OCI-LY7 (cell line): Measurements from ENCODE around the gene DOCK9. TPM values are rescaled to one million over a fixed set of nuclear protein-coding genes. Genes with fewer than 3 reads are reported as not detected.

Source experiments
- BruUV-seq: library from RNA; stranded (reverse); fragments of 400-500 nt; replicated peaks from 2 replicates; lab custom pipeline; 2021; lab: Mats Ljungman, UMichigan
- CTCF ChIA-PET: fragments of 300-600 bp; sonication (Branson Sonifier 250); formaldehyde crosslinking; loops from one replicate; lab custom pipeline; 2022; ENCODE audit warnings: antibody characterized with exemption; ENCODE audit not compliant: unreplicated experiment; lab: Charles Lee
- POLR2A ChIA-PET: fragments of 300-600 bp; sonication (Branson Sonifier 250); formaldehyde crosslinking; loops from one replicate; lab custom pipeline; 2022; ENCODE audit warnings: antibody characterized with exemption; lab: Charles Lee
- DNase-seq: peaks from one replicate; pipeline ENCODE4 v3.0.0-alpha.2; 2015; ENCODE audit warnings: low spot score
- H2AFZ ChIP-seq: fragments of 200-600 bp; sonication (generic), shearing (Covaris generic); 2 replicates; pipeline ENCODE4 v1.6.1; 2014; ENCODE audit warnings: mild to moderate bottlenecking, antibody characterized with exemption, low read length, moderate library complexity
- H3K27ac ChIP-seq: fragments of 200-600 bp; sonication (generic); 2 replicates; pipeline ENCODE4 v1.5.1; 2014; ENCODE audit warnings: mixed run types, low read depth, mild to moderate bottlenecking, moderate library complexity, low read length, inconsistent platforms; ENCODE audit not compliant: poor library complexity, severe bottlenecking
- H3K36me3 ChIP-seq: fragments of 200-600 bp; sonication (generic); 2 replicates; pipeline ENCODE4 v1.6.1; 2014; ENCODE audit warnings: mild to moderate bottlenecking, antibody characterized with exemption, low read length, moderate library complexity, mixed read lengths; ENCODE audit not compliant: insufficient read depth
- H3K4me1 ChIP-seq: fragments of 200-600 bp; sonication (generic); 2 replicates; pipeline ENCODE4 v1.5.1; 2014; ENCODE audit warnings: mild to moderate bottlenecking, low read length; ENCODE audit not compliant: insufficient read depth, poor library complexity, severe bottlenecking
- H3K4me2 ChIP-seq: fragments of 200-600 bp; sonication (generic); 2 replicates; pipeline ENCODE4 v1.6.1; 2014; ENCODE audit warnings: mild to moderate bottlenecking, low read length
- H3K4me3 ChIP-seq: fragments of 200-600 bp; sonication (generic); 2 replicates; pipeline ENCODE4 v1.5.1; 2014; ENCODE audit warnings: mild to moderate bottlenecking, low read depth, low read length; ENCODE audit not compliant: poor library complexity, severe bottlenecking
- H3K79me2 ChIP-seq: fragments of 200-600 bp; sonication (generic); 2 replicates; pipeline ENCODE4 v1.6.1; 2016; ENCODE audit warnings: low read depth, mild to moderate bottlenecking, low read length, moderate library complexity, mixed read lengths; ENCODE audit not compliant: insufficient read depth
- H3K9me2 ChIP-seq: fragments of 200-600 bp; sonication (generic); 2 replicates; pipeline ENCODE4 v1.6.1; 2016; ENCODE audit warnings: mild to moderate bottlenecking, low read length, mixed read lengths; ENCODE audit not compliant: insufficient read depth
- H3K9me3 ChIP-seq: fragments of 200-600 bp; sonication (generic); 2 replicates; pipeline ENCODE4 v1.6.1; 2014; ENCODE audit warnings: mild to moderate bottlenecking, mixed run types, low read length, mixed read lengths
- H4K20me1 ChIP-seq: fragments of 200-600 bp; sonication (generic); 2 replicates; pipeline ENCODE4 v1.6.1; 2014; ENCODE audit warnings: mild to moderate bottlenecking, antibody characterized with exemption, low read length, moderate library complexity, mixed read lengths; ENCODE audit not compliant: insufficient read depth
- EZH2phosphoT487 ChIP-seq: fragments of 200-600 bp; sonication (generic); IDR thresholded peaks from 2 replicates; pipeline ENCODE4 v1.6.1; 2018; ENCODE audit warnings: low read depth, borderline replicate concordance, mild to moderate bottlenecking, mixed run types, antibody characterized with exemption, low read length, moderate library complexity, mixed read lengths
- intact Hi-C: fragments of 100-400 bp; cut with micrococcal nuclease; formaldehyde crosslinking; loops from one replicate; pipeline ENCODE4 v1.10.0; 2022; ENCODE audit not compliant: unreplicated experiment
- total RNA-seq, 2 experiments: library from RNA; depleted of rRNA in 1 of 2; stranded (reverse); fragments of >200 nt in 1 of 2; shearing (Covaris generic) in 1 of 2; gene quantifications; 2 replicates each; pipeline ENCODE4 v1.2.3, GENCODE V29; 2014 to 2022
- TF ChIP-seq, protein P1 (sequence below): fragments of 200-600 bp; sonication (generic); conservative IDR thresholded peaks from 2 replicates; pipeline ENCODE4 v1.5.1; 2014; ENCODE audit warnings: mild to moderate bottlenecking, antibody characterized with exemption, low read length, moderate library complexity, mixed read lengths

Gene DOCK9
- total RNA-seq, 2 experiments from 2014 or later = 24.0 to 28.0 TPM

DNA sequence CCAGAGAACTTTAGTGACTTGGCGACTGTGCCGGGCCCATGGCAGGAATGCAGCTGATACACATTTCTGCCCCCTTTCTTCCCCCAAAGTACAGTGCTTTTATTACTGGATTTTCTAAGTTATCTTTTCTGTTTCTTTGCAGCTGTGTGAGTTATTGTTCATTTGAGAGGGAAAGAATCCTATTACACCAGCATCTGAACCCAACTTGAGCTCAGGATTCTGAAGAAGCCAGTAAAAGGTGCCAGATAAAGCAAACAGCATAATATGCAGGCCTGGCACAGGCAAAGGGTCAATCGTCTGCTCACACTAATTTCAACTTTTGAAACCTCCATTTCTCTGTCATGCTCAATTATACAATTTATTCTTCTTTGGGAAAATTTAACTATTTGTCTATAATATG lies 93.9 kb downstream of the DOCK9 start:
- Histone ChIP-seq H3K79me2 (no peaks in the 10 kb centered on the region), H3K4me1 (peaks cover 18% of the 10 kb centered on the region), H3K4me2 (no peak overlapping the region), H3K9me2 (no peaks in the 10 kb centered on the region), H2AFZ (no peak overlapping the region), H4K20me1 (no peaks in the 10 kb centered on the region), H3K36me3 (peaks cover 38% of the 10 kb centered on the region), H3K27ac (no peak overlapping the region), H3K9me3 (no peaks in the 10 kb centered on the region), H3K4me3 (no peak overlapping the region)
- intact Hi-C loops = no loop called here
- ChIA-PET CTCF (no interaction called here), POLR2A (no interaction called here)
- no TSS peak for BruUV-seq
- TF ChIP-seq, protein P1, sequence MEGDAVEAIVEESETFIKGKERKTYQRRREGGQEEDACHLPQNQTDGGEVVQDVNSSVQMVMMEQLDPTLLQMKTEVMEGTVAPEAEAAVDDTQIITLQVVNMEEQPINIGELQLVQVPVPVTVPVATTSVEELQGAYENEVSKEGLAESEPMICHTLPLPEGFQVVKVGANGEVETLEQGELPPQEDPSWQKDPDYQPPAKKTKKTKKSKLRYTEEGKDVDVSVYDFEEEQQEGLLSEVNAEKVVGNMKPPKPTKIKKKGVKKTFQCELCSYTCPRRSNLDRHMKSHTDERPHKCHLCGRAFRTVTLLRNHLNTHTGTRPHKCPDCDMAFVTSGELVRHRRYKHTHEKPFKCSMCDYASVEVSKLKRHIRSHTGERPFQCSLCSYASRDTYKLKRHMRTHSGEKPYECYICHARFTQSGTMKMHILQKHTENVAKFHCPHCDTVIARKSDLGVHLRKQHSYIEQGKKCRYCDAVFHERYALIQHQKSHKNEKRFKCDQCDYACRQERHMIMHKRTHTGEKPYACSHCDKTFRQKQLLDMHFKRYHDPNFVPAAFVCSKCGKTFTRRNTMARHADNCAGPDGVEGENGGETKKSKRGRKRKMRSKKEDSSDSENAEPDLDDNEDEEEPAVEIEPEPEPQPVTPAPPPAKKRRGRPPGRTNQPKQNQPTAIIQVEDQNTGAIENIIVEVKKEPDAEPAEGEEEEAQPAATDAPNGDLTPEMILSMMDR = no peak
- TF ChIP-seq EZH2phosphoT487 = no peak
- DNase-seq = no peak

DNA sequence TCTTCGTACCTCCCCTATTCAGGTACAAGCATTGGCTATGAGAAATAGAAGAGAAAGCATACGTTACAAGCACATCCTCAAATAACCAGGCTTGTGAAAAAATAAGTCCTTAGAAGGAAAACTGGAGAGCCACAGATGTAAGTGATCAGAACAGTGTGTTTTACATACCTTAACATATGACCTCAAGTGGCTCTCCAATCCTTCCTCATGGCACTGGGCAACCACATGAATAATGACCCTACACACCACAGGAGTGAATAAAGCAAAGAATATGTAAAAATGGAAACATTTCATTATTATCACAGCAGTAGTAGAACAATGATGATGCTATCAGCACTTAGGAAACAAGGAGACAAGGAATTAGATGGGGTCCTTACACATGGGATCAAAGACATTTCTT lies 96.5 kb downstream of the DOCK9 start:
- BruUV-seq = no TSS peak
- intact Hi-C loops = no loop called here
- no peak overlapping the region for H2AFZ ChIP-seq
- CTCF ChIA-PET = no interaction called here
- no peak for DNase-seq
- H4K20me1 ChIP-seq = no peaks in the 10 kb centered on the region
- no peak overlapping the region for H3K4me3 ChIP-seq
- TF ChIP-seq, protein P1 = no peak
- H3K4me2 ChIP-seq = no peak overlapping the region
- POLR2A ChIA-PET = no interaction called here
- H3K4me1 ChIP-seq = peaks cover 21% of the 10 kb centered on the region
- H3K36me3 ChIP-seq = peaks cover 33% of the 10 kb centered on the region
- H3K27ac ChIP-seq = no peak overlapping the region
- no peaks in the 10 kb centered on the region for H3K9me3 ChIP-seq
- no peaks in the 10 kb centered on the region for H3K79me2 ChIP-seq
- H3K9me2 ChIP-seq = no peaks in the 10 kb centered on the region

DNA sequence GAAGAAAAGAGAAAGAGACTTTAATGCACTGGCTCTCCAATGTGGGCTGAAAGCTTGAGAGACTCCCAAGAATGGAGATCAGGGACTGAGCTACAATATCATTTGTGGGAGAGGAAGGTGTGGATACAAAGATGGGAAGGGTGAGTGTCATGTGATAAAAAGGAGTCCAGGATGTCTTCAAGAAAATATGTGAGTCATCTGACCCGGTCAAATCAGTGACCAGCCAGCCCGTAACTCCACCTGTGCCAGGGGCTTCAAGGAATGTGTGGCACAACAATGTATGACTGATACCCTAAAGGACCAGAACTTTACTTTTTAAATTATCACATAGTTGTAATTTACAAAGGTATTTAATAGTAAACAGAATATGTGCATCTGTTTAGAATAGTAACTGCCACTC lies 97.2 kb downstream of the DOCK9 start:
- no peak for DNase-seq
- H3K36me3 ChIP-seq = peaks cover 35% of the 10 kb centered on the region
- ChIA-PET CTCF (no interaction called here), POLR2A (no interaction called here)
- H3K4me1 ChIP-seq = peaks cover 21% of the 10 kb centered on the region
- H3K4me3 ChIP-seq = no peak overlapping the region
- peak overlapping the region; percentile 39; the same call in 1 of the 2 replicates for H3K4me2 ChIP-seq
- no peak for TF ChIP-seq EZH2phosphoT487
- TF ChIP-seq, protein P1 = no peak
- peak overlapping the region; percentile 58 for H3K27ac ChIP-seq
- BruUV-seq = no TSS peak
- H2AFZ ChIP-seq = no peak overlapping the region
- H3K9me3 ChIP-seq = no peaks in the 10 kb centered on the region
- no peaks in the 10 kb centered on the region for H3K9me2 ChIP-seq
- no peaks in the 10 kb centered on the region for H4K20me1 ChIP-seq
- intact Hi-C loops = no loop called here
- no peaks in the 10 kb centered on the region for H3K79me2 ChIP-seq
